Liver (tissue), 3 donors: ENCODE measurements around the gene MYO5A.

Experiments used
- CTCF ChIP-seq: fragments of 150-350 bp; IDR thresholded peaks from 2 replicates; pipeline ENCODE4 v1.5.1; 2017; ENCODE audit warnings: improper control_type of control experiment, low read depth, low read length; ENCODE audit not compliant: missing input control
- MAX ChIP-seq: IDR thresholded peaks from 2 replicates; pipeline ENCODE4 v1.6.1; 2016; ENCODE audit warnings: antibody characterized with exemption
- RAD21 ChIP-seq, 2 donors: IDR thresholded peaks; 2 replicates each; pipeline ENCODE4 v1.6.1; 2016; ENCODE audit warnings: antibody characterized with exemption in 2 of 2, mild to moderate bottlenecking in 2 of 2
- REST ChIP-seq: IDR thresholded peaks from 2 replicates; pipeline ENCODE4 v1.6.1; 2016; ENCODE audit warnings: antibody characterized with exemption, mild to moderate bottlenecking
- RXRA ChIP-seq, 2 donors: IDR thresholded peaks; 2 replicates each; pipeline ENCODE4 v1.6.1; 2017 to 2018; ENCODE audit warnings: antibody characterized with exemption in 2 of 2, mild to moderate bottlenecking in 1 of 2
- SP1 ChIP-seq: IDR thresholded peaks from 2 replicates; pipeline ENCODE4 v1.6.1; 2018; ENCODE audit warnings: antibody characterized with exemption, mild to moderate bottlenecking
- TAF1 ChIP-seq: conservative IDR thresholded peaks from 2 replicates; pipeline ENCODE4 v1.6.1; 2016; ENCODE audit warnings: antibody characterized with exemption, mild to moderate bottlenecking
- YY1 ChIP-seq: IDR thresholded peaks from 2 replicates; pipeline ENCODE4 v1.6.1; 2016; ENCODE audit warnings: antibody characterized with exemption, mild to moderate bottlenecking
- donor health status: healthy.
- donor health status: healthy.

GRCh38 chr15:52563501-52564060 is 34.9 kb upstream of the MYO5A start:
- TF ChIP-seq CTCF (no peak), REST (no peak), TAF1 (no peak), MAX (no peak), SP1 (no peak), RAD21 (IDR thresholded peaks at IDR 0.05) (no peak), RXRA (IDR thresholded peaks at IDR 0.05) (no peak), YY1 (no peak)
